Measurements from ENCODE around the gene IFITM5. TPM values are rescaled to one million over a fixed set of nuclear protein-coding genes. Genes with fewer than 3 reads are reported as not detected.

IFITM5 gene
- total and polyA plus RNA-seq, 2 of the 4 experiments (the other 2 are of a cell fraction), result not detected

DNA sequence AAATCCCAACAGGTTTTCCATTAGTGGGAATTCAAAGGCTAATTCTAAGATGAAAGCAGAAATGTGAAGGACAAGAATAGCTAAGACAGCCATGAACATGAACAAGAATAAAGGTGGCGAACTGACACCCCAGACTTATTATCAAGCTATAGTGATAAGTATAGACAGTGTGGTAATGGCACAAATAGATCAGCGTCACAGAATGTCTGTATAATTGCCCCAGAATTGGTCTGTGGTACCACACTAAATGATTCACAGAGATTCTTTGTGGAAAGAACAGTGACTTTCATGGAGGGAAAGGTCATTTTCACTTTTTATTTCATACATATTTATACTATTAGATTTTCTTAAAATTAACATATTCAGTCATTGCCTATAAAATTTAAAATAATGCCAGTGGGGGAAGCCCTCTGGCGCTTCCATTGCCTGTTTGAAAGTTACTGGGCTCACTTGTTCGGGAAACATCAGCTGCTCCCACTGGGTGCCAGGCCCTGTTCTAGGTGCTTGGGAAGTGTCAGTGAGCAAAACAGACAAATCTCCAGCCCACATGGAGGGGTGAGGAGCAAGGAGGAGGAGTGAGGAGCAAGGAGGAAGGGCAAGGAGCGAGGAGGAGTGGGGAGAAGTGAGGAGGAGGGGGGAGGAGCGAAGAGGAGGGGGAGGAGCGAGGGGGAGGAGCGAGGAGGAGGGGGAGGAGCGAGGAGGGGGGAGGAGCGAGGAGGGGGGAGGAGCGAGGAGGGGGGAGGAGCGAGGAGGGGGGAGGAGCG, 32.5 kb downstream of the IFITM5 start:
- H3K4me3 ChIP-seq (ENCODE audit: insufficient read depth, low read depth, low read length), result no peak overlapping the region
- no peaks in the 10 kb centered on the region for H3K9me3 ChIP-seq (ENCODE audit: control insufficient read depth, insufficient read depth, low read length)
- intact Hi-C loops (cut with micrococcal nuclease), result no loop called here
- ATAC-seq (ENCODE audit: low read depth), result no peak
- ChIA-PET CTCF (interaction anchor here (0.5 to 1.1 kb wide), 2 partner anchors 16 to 32 kb away, joined by 4 read pairs; no protein-coding TSS in a partner anchor), POLR2A (ENCODE audit: unreplicated experiment) (no interaction called here)
- TF ChIP-seq FOS (IDR thresholded peaks at IDR 0.05; ENCODE audit: low read depth, low read length) (no peak), CEBPB (IDR thresholded peaks at IDR 0.05; ENCODE audit: low read depth, low read length) (no peak)
- H2BK20ac ChIP-seq (ENCODE audit: low read depth, low read length), result no peak overlapping the region
- H3K56ac ChIP-seq (ENCODE audit: extremely low read depth, insufficient read depth, low read length), result no peak overlapping the region
- no peak overlapping the region for H2AFZ ChIP-seq (replicated peaks; ENCODE audit: low read length, poor library complexity)
- dilution Hi-C loops (cut with HindIII; ENCODE audit: low sequenced_read_pairs, unreplicated experiment), result no loop called here
- no CpG with 5 or more reads among the region's 13 CpGs for WGBS, 2 experiments (ENCODE audit: extremely low coverage in 2 of 2, insufficient read length in 1 of 2)
- no peak overlapping the region for H4K91ac ChIP-seq (ENCODE audit: insufficient read depth, low read depth, low read length)
- no peak overlapping the region for H3K23ac ChIP-seq (ENCODE audit: low read depth, low read length)
- no peaks in the 10 kb centered on the region for H3K4me1 ChIP-seq (ENCODE audit: control insufficient read depth, insufficient read depth, low read length)
- no peaks in the 10 kb centered on the region for H3K79me1 ChIP-seq (ENCODE audit: low read depth in 1 of 2, low read length in 2 of 2)
- peaks cover 18% of the 10 kb centered on the region for H3K27me3 ChIP-seq (ENCODE audit: control insufficient read depth, insufficient read depth, low read length)
- BruUV-seq (replicated peaks), result no TSS peak
- no peak overlapping the region for H3K14ac ChIP-seq (replicated peaks; ENCODE audit: low read depth, low read length)
- no peaks in the 10 kb centered on the region for H3K36me3 ChIP-seq (ENCODE audit: control insufficient read depth, insufficient read depth, low read length)
- no peak overlapping the region for H2BK15ac ChIP-seq (ENCODE audit: low read depth, low read length)
- H4K5ac ChIP-seq (ENCODE audit: low read depth, low read length), result no peak overlapping the region
- DNase-seq, result no peak
- no peak overlapping the region for H4K8ac ChIP-seq (ENCODE audit: low read depth in 2 of 2, low read length in 2 of 2)
- in situ Hi-C loops (cut with MboI; ENCODE audit: low sequenced_read_pairs), result no loop called here
- H4K20me1 ChIP-seq (ENCODE audit: insufficient read depth, low read length), result no peaks in the 10 kb centered on the region
- H2AK9ac ChIP-seq (replicated peaks; ENCODE audit: low read depth, low read length, poor library complexity), result no peak overlapping the region
- H2BK5ac ChIP-seq (ENCODE audit: low read depth, low read length, poor library complexity, severe bottlenecking), result no peak overlapping the region
- H3K9ac ChIP-seq (ENCODE audit: low read depth, low read length), result no peak overlapping the region
- no peaks in the 10 kb centered on the region; the same call in 1 of the 2 replicates for H3K9me1 ChIP-seq (ENCODE audit: insufficient read depth, low read length)
- H3K4me2 ChIP-seq (ENCODE audit: low read depth, low read length), result no peak overlapping the region
- H2BK120ac ChIP-seq (ENCODE audit: low read depth, low read length), result no peak overlapping the region
- no peak overlapping the region for H3K4ac ChIP-seq (ENCODE audit: low read depth, low read length)
- H3K18ac ChIP-seq (ENCODE audit: low read depth, low read length), result no peak overlapping the region
- H3K27ac ChIP-seq (ENCODE audit: insufficient read depth, low read length), result no peak overlapping the region
- H2AK5ac ChIP-seq (ENCODE audit: low read depth, low read length), result no peak overlapping the region
